Right atrium auricular region (tissue), 2 donors: ENCODE results near the gene ARHGAP44. TPM values are rescaled to one million over a fixed set of nuclear protein-coding genes. Genes with fewer than 3 reads are reported as not detected.

Experiments used
- DNase-seq: peaks from one replicate; pipeline ENCODE4 v3.0.0-alpha.2; 2019; ENCODE audit warnings: low spot score
- H3K27ac ChIP-seq, 2 donors: fragments of 200-600 bp; sonication (generic); 1 replicate in 1 of 2; 2 replicates in 1 of 2; pipeline ENCODE4 v1.5.1; 2016 to 2019
- H3K27me3 ChIP-seq, 2 donors: fragments of 200-600 bp; sonication (generic); one replicate each; pipeline versions ENCODE4 v1.5.1 to v1.6.0; 2017 to 2019
- H3K36me3 ChIP-seq: fragments of 200-600 bp; sonication (generic); one replicate; pipeline ENCODE4 v1.5.1; 2016
- H3K4me1 ChIP-seq, 2 donors: fragments of 200-600 bp; sonication (generic); one replicate each; pipeline versions ENCODE4 v1.5.1 to v1.6.0; 2017 to 2019
- H3K4me3 ChIP-seq, 2 donors: fragments of 200-600 bp; sonication (generic); 1 replicate in 1 of 2; 2 replicates in 1 of 2; pipeline ENCODE4 v1.5.1; 2017 to 2019; ENCODE audit warnings: mild to moderate bottlenecking in 1 of 2, moderate library complexity in 1 of 2
- H3K9me3 ChIP-seq, 2 donors: fragments of 200-600 bp; sonication (generic); one replicate each; pipeline ENCODE4 v1.5.1; 2019
- CTCF ChIP-seq, 2 donors: fragments of 200-600 bp; sonication (generic); IDR thresholded peaks; one replicate each; pipeline ENCODE4 v1.5.1; 2019; ENCODE audit warnings: antibody characterized with exemption in 2 of 2
- total RNA-seq, 2 donors: library from RNA; depleted of rRNA; stranded (reverse); fragments of >200 nt; gene quantifications; one replicate each; pipeline ENCODE4 v1.1.0, GENCODE V29; 2016

ARHGAP44 gene
- total RNA-seq, 2 donors from 2014 or later, result 7.8 to 12.2 TPM

GRCh38 chr17:13002761-13003453 is 213.6 kb downstream of the ARHGAP44 start:
- peaks cover 92% of the 10 kb centered on the region for H3K36me3 ChIP-seq
- H3K4me1 ChIP-seq, result peaks cover 0 to 4% of the 10 kb centered on the region in 2 donors
- peak; percentile 91 for DNase-seq
- no peaks in the 10 kb centered on the region for H3K27me3 ChIP-seq
- H3K4me3 ChIP-seq, result no peak overlapping the region
- H3K9me3 ChIP-seq, result no peaks in the 10 kb centered on the region
- TF ChIP-seq CTCF (IDR thresholded peaks at IDR 0.05), result peak; percentile 74 to 86
- no peak overlapping the region for H3K27ac ChIP-seq

- H3K4me1 ChIP-seq, result peaks cover 0 to 4% of the 10 kb centered on the region in 2 donors
- no peak for DNase-seq
- peaks cover 92% of the 10 kb centered on the region for H3K36me3 ChIP-seq
- H3K27me3 ChIP-seq, result no peaks in the 10 kb centered on the region
- no peak overlapping the region for H3K4me3 ChIP-seq
- no peak overlapping the region for H3K27ac ChIP-seq
- TF ChIP-seq CTCF (IDR thresholded peaks at IDR 0.05), result peak in 1 of 2 donors; percentile 19
- H3K9me3 ChIP-seq, result no peaks in the 10 kb centered on the region
Measured at GRCh38 chr17:13003454-13003851, 214.2 kb downstream of the ARHGAP44 start.

GRCh38 chr17:13003927-13004326 is 214.6 kb downstream of the ARHGAP44 start:
- Histone ChIP-seq H3K4me3 (no peak overlapping the region), H3K27me3 (no peaks in the 10 kb centered on the region), H3K27ac (no peak overlapping the region), H3K9me3 (no peaks in the 10 kb centered on the region), H3K36me3 (peaks cover 92% of the 10 kb centered on the region), H3K4me1 (peaks cover 0 to 4% of the 10 kb centered on the region in 2 donors)
- no peak for TF ChIP-seq CTCF (IDR thresholded peaks at IDR 0.05)
- no peak for DNase-seq

- no peak overlapping the region for H3K27ac ChIP-seq
- no peak for DNase-seq
- no peak for TF ChIP-seq CTCF (IDR thresholded peaks at IDR 0.05)
- H3K36me3 ChIP-seq, result peaks cover 91% of the 10 kb centered on the region
- H3K4me1 ChIP-seq, result peaks cover 0 to 4% of the 10 kb centered on the region in 2 donors
- no peaks in the 10 kb centered on the region for H3K27me3 ChIP-seq
- H3K9me3 ChIP-seq, result no peaks in the 10 kb centered on the region
- H3K4me3 ChIP-seq, result no peak overlapping the region
Measured at GRCh38 chr17:13004336-13004735, 215.0 kb downstream of the ARHGAP44 start.

GRCh38 chr17:13005530-13005929 is 216.2 kb downstream of the ARHGAP44 start:
- DNase-seq, result no peak
- no peaks in the 10 kb centered on the region for H3K9me3 ChIP-seq
- no peak for TF ChIP-seq CTCF (IDR thresholded peaks at IDR 0.05)
- no peak overlapping the region for H3K4me3 ChIP-seq
- peaks cover 91% of the 10 kb centered on the region for H3K36me3 ChIP-seq
- H3K27ac ChIP-seq, result no peak overlapping the region
- H3K27me3 ChIP-seq, result no peaks in the 10 kb centered on the region
- H3K4me1 ChIP-seq, result peaks cover 0 to 4% of the 10 kb centered on the region in 2 donors

GRCh38 chr17:13008461-13008860 is 219.2 kb downstream of the ARHGAP44 start:
- DNase-seq, result no peak
- Histone ChIP-seq H3K9me3 (no peaks in the 10 kb centered on the region), H3K4me3 (no peak overlapping the region), H3K4me1 (no peaks in the 10 kb centered on the region), H3K27me3 (no peaks in the 10 kb centered on the region), H3K36me3 (peaks cover 94% of the 10 kb centered on the region), H3K27ac (no peak overlapping the region)
- TF ChIP-seq CTCF (IDR thresholded peaks at IDR 0.05), result no peak
